HepG2 (cell line): ENCODE data around the gene EXOC3.

ENCODE experiments used
- CTCF ChIP-seq: sonication (generic); formaldehyde crosslinking; IDR thresholded peaks from 2 replicates; pipeline ENCODE4 v1.5.0; 2020; ENCODE audit warnings: mild to moderate bottlenecking, missing genetic modification reagents, moderate library complexity
- ELK4 ChIP-seq: sonication (generic); formaldehyde crosslinking; IDR thresholded peaks from 2 replicates; pipeline ENCODE4 v1.9.0; 2021; ENCODE audit warnings: missing genetic modification reagents, borderline replicate concordance
- HMGXB4 ChIP-seq, 2 experiments: sonication (generic) in 1 of 2; formaldehyde crosslinking in 1 of 2; IDR thresholded peaks; 2 replicates each; pipeline versions ENCODE4 v1.4.0 to v1.6.1; 2018 to 2020; ENCODE audit warnings: missing genetic modification reagents in 2 of 2, borderline replicate concordance in 1 of 2, low read depth in 1 of 2, mild to moderate bottlenecking in 1 of 2, missing biosample characterization in 1 of 2
- KLF6 ChIP-seq: IDR thresholded peaks from 2 replicates; pipeline ENCODE4 v1.8.0; 2016; ENCODE audit warnings: missing biosample characterization, missing genetic modification reagents
- MXI1 ChIP-seq: IDR thresholded peaks from 3 replicates; pipeline ENCODE4 v1.6.1; 2012; ENCODE audit warnings: low read depth, low read length, inconsistent platforms, borderline replicate concordance
- NR2F1 ChIP-seq, 2 experiments: fragments of 450-650 bp in 1 of 2; formaldehyde crosslinking in 1 of 2; IDR thresholded peaks; 2 replicates each; pipeline versions ENCODE4 v1.5.0 to v1.6.1; 2016 to 2020; ENCODE audit warnings: mild to moderate bottlenecking in 1 of 2, missing compliant biosample characterization in 1 of 2, missing genetic modification reagents in 1 of 2, moderate library complexity in 1 of 2
- POLR2AphosphoS5 ChIP-seq: IDR thresholded peaks from 2 replicates; pipeline ENCODE4 v1.6.1; 2012; ENCODE audit warnings: low read depth, low read length
- ZZZ3 ChIP-seq: sonication (generic); formaldehyde crosslinking; IDR thresholded peaks from 2 replicates; pipeline ENCODE4 v1.4.0; 2020; ENCODE audit warnings: missing genetic modification reagents, mild to moderate bottlenecking, borderline replicate concordance
- TF ChIP-seq, protein P1 (sequence below): sonication (generic); formaldehyde crosslinking; IDR thresholded peaks from 2 replicates; pipeline ENCODE4 v1.5.1; 2020; ENCODE audit warnings: missing genetic modification reagents, mild to moderate bottlenecking, borderline replicate concordance

GRCh38 chr5:489689-490080 lies 46.7 kb downstream of the EXOC3 start:
- TF ChIP-seq MXI1 (no peak), POLR2AphosphoS5 (no peak), NR2F1 (CRISPR knock-in tag; IDR thresholded peaks at IDR 0.05) (no peak), ELK4 (CRISPR knock-in tag) (no peak), HMGXB4 (CRISPR knock-in tag; IDR thresholded peaks at IDR 0.05; ENCODE audit: borderline replicate concordance in 1 of 2, low read depth in 1 of 2) (no peak), CTCF (CRISPR knock-in tag) (no peak), ZZZ3 (CRISPR knock-in tag) (no peak), KLF6 (CRISPR knock-in tag) (no peak)
- TF ChIP-seq, protein P1, sequence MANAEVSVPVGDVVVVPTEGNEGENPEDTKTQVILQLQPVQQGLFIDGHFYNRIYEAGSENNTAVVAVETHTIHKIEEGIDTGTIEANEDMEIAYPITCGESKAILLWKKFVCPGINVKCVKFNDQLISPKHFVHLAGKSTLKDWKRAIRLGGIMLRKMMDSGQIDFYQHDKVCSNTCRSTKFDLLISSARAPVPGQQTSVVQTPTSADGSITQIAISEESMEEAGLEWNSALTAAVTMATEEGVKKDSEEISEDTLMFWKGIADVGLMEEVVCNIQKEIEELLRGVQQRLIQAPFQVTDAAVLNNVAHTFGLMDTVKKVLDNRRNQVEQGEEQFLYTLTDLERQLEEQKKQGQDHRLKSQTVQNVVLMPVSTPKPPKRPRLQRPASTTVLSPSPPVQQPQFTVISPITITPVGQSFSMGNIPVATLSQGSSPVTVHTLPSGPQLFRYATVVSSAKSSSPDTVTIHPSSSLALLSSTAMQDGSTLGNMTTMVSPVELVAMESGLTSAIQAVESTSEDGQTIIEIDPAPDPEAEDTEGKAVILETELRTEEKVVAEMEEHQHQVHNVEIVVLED, result no peak
